CD4-positive, alpha-beta T cell treated with Interleukin-1 beta for 1 hour (primary cell): Measurements from ENCODE around the gene INTS3.

Experiments
- DNase-seq, 2 donors: peaks; one replicate each; pipeline ENCODE4 v3.0.0-alpha.2; 2020 to 2022

The INTS3 gene

GRCh38 chr1:153727463-153728304 is at the start of gene INTS3:
INTS3 (plus strand) TSS chr1:153728050; CDS start chr1:153728635, 585 bp downstream.
- DNase-seq = peak; percentile 100

GRCh38 chr1:153678519-153679336 is 49.1 kb upstream of the INTS3 start, which contains the start of gene NPR1:
NPR1 (plus strand) TSS chr1:153678688; CDS start chr1:153679109, 421 bp downstream.
- DNase-seq = peak in 1 of 2 donors; percentile 24

- peak in 1 of 2 donors; percentile 8 for DNase-seq
These were observed 48.3 kb upstream of the INTS3 start for GRCh38 chr1:153679337-153680119.

- no peak for DNase-seq
These were observed 47.8 kb upstream of the INTS3 start for GRCh38 chr1:153680120-153680403.

DNA sequence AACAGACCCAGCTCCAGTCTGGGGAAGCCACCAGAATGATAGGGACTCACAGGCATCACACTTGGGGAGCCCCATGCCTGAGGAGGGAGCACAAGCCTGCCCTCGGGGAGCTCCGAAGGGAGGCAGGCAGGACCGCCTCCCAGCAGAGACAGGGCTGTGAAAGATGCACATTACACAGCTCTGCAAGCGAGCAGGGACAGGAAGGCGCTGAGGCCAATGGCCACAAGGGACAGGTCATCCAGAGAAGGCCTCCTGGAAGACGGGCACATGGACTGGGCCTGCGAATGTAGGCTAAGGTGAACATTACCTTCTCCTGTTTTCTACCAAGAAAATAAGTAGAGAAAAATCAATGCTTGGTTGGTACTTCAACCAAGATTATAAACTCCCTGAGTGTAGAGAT is 45.1 kb upstream of the INTS3 start:
- DNase-seq = no peak

DNA sequence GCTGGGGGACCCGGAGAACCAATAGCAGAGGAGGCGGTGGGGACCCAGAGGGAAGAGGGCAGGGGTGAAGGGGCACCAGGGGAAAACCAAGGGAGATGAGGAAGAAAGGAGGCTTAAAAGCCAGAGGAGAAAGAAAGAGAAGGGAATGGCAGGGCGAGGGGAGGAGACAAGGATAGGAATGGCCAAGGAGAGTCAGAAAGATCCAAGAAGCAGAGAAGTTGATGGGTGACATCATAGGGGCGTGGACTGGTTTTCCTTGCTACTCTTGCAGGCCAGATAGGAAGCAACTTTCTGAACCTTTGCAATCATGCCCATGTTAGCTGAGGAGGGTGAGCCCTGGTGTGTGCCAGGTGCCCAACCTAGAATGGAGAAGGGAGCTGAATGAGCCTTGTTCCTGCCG is 44.0 kb upstream of the INTS3 start:
- DNase-seq = no peak

GRCh38 chr1:153684892-153685291 is 43.0 kb upstream of the INTS3 start:
- no peak for DNase-seq

DNA sequence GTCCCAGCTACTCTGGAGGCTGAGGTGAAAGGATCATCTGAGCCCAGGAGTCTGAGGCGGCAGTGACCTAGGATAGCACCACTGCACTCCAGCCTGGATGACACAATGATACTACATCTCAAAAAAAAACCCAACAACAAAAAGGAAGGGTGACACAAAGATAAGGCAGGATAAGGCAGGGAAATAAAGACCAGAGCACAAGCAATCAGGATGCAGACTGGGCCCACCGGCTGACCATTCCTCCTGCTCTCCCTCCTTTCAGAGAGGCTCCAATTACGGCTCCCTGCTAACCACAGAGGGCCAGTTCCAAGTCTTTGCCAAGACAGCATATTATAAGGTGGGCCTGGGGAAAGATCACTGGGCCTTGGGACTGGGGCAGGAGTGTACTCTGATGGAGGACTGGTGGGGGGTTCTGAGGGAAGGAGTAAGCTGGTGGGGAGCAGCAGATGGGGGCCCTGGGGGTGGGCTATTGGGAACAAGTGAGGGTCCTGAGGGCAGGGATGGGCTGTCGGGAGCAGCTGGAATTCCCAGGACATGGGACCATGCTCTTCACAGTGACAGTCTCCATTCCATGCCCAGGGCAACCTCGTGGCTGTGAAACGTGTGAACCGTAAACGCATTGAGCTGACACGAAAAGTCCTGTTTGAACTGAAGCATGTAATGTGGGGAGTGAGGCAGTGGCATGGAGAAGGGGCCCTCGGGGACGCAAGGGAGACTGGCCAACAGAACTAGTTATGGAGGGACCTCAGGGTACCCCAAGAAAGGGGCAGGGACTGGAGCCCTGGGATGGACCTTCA is 42.1 kb upstream of the INTS3 start:
- no peak for DNase-seq

- no peak for DNase-seq
These were observed 40.3 kb upstream of the INTS3 start for GRCh38 chr1:153687346-153688125.

DNA sequence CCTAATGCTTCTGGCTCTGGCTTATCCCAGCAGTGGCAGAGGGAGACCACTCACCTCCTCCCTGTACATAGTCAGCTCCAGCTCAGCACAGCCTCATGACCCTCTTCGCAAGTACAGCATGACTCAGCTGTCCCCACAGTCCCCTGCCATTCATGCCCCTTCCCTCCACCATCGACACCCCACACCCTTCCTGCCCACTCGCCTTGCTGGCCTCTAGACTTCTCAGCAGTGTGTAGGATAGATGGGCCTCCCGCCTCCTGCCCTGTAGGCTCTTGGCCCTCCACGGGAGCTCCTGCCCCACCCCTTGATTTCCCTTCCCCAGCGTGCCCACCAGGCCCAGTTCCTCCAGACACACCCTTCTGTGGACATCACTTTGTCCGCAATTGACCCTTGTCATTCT is 39.6 kb upstream of the INTS3 start:
- DNase-seq = no peak

- no peak for DNase-seq
These were observed 39.0 kb upstream of the INTS3 start for GRCh38 chr1:153688736-153689328.

- DNase-seq = no peak
These were observed 34.4 kb upstream of the INTS3 start for GRCh38 chr1:153693466-153693865.

GRCh38 chr1:153696741-153697140 is 31.1 kb upstream of the INTS3 start:
- DNase-seq = no peak

DNA sequence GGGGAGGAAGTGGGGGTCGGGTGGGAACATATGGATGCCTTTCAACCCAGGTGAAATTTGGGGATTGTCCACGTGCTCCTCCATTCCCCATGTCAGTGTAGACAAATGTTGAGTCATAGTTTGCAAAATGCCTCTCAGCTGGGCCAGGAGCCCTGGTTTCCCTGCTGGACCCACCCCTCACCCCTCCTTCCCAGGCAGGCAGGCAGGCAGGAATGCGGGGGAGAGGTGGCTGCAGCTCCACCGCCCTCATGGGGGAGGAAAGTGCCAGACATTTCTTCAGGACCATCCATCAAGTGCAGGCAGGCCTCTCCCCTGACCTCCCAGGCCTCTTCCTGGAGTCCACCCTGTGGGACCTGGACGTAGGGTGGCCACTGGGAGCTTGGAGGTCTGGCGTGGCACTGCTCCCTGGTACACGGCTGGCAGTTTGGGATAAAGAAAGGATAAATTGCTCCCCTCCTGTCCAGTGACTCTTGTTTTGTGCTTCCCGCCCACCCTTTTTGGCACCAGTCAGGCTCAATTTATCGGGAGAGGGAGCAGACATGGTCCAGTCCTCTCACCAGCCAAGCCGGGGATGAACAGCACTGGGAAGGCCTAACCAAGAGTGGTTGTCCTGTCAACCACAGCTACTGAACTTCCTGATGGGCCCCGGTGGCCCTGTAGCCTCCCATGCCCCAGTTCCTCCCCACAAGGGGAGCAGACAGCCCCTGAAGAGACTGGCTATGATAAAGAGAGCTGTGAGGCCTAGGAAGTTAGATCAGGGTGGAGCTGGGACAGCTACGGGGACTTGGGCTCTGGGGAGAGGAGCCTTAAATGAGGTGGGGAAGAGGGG is 30.4 kb upstream of the INTS3 start:
- DNase-seq = no peak

DNA sequence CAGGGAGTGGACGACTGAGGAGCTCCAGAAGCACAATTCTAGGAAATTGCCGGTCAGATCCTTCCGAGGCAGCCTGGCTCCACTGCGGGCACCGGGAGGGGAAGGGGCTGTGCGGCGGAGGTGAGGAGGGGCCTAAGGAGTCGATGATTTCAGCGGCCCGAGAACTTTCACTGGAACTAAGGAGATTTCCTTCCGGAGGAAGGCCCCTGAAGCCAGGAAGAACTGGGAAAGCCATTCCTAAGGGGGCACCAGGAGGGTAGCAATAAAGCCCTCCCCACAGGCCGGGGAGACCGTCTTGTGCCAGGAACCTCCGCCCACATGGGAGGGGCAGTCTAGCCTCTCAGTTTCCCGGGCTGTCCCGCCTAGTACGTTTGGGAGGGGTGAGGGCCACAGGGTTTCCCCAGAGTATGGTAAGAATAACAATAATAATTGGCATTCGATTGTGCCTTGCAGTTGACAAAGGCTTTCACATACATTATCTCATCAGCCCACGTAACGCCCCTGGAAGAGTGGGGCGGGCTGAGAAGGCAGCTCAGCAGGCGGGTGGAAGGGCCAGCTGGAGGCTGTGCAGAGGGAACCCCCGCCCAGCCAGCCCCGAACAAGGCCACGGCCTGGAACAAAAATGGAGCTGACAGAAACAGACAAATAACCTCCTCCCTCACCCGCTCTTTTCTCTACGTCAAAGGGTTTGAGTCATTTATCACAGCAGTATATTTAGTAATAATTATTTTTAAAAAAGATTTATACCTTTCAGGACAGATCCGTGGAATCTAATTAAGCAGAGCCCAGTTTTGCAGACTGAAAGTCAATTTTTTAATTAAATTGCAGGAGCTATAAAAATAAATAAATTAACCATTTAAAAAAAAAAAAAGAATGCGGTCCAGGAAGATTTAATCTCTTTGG is 29.6 kb upstream of the INTS3 start:
- no peak for DNase-seq

GRCh38 chr1:153698923-153699714 is 28.7 kb upstream of the INTS3 start:
- no peak for DNase-seq

DNA sequence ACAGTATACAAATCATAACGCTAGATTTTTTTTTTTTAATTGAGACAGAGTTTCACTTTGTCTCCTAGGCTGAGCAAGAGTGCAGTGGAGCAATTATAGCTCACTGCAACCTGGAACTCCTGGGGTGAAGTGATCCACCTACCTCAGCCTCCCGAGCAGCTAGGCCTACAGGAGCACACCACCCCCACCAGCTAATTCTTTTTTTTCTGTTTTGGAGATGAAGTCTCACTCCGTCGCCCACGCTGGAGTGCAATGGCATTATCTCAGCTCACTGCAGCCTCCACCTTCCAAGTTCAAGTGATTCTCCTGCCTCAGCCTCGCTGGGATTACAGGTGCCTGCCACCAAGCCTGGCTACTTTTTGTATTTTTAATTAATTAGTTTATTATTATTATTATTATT is 28.1 kb upstream of the INTS3 start:
- no peak for DNase-seq

DNA sequence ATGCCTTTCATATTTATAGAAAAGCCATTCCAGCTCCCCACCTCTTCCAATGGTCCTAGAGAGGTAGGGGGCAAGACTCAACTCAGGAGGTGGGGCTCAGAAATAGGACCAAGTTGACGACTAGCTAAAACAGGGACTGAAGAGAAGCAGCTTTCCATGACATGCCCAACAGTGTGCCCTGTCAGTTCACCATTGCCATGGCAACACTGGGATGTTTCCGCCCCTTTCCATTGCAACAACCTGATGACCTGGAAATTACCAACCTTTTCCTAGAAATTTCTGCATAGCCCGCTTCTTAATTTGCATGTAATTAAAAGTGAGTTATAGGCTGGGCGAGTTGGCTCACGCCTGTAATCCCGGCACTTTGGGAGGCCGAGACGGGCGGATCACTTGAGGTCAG is 22.4 kb upstream of the INTS3 start:
- DNase-seq = no peak
